Activated CD4-positive, alpha-beta T cell treated with anti-CD3 and anti-CD28 coated beads, Interleukin-2, amount 50 U/mL, for 4 hours (primary cell): ENCODE results near the gene XYLT2.

ENCODE experiments used
- DNase-seq, 2 experiments: peaks; one replicate each; pipeline ENCODE4 v3.0.0-alpha.2; 2020

The XYLT2 gene

DNA sequence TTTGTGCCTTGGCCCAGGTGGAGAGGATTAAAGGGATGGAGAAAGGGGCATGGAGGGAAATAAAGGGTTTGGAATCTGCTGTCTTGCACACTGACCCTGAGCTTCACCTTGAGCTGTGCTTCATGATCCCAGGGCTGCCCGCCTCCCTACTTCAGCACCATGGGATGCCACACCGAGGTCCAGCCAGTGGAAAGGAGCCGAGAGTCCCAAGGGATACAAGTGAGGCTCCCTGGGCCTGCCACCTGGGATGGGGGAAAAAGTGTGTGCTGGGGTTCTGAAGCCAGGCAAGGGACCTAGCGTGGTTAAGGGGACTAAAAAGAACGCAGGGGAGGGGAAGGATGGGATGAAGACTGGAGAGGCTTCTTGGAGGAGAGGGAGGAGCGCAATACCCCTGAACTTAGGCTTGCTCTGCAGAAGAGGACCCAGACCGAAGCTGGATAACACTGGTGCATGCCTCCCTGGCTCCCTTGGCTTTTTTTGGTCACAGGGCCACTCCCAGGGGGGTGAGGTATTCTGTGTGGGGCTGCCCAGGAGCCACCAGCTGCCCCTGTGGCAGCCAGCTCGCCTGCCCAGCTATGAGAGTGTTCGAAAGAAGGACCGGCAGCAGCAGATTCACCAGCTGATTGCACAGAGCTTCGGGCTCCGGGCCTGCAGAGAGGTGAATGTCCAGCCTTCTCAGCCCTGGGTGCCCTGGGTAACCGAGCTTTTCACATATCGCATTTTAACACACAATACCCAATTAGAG lies 19.9 kb downstream of the XYLT2 start:
- no peak for DNase-seq

DNA sequence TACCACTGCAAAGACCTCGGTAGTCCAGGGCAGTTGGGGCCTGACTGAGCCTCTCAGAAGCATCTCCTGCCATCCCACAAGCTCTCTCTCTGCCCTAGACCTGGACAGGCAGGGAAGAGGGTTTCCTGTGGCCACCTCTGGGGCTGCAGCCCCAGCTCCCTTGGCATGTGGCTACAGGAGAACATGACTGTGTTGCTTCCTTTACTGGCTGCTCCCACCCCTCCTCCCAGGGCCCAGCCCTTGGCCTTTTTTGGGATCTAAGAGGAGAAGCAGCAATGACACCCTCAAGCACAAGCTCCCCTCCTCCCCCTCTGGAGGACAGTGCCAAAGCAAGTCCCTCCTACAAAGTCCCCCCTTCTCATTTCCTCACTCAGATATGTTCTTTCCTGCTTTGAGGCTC lies 21.5 kb downstream of the XYLT2 start:
- no peak for DNase-seq

DNA sequence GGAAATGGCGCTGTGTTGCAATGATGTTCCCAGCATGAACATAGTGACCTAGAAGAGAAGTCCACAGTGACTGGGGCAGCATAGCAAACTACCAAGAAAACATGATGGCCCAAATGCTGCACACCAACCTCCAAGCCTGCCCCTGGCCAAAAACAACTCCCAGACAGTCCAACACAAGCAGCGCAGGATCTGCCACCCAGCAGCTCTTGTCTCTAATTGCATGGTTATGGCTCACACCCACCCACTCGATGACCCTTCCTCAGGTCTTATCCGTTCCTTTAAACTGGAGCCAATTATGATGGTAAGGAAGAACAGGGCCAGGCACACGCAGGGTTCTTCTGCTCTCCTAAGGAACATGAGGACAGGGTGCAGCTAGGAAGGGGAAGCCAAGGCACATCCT lies 24.1 kb downstream of the XYLT2 start:
- no peak for DNase-seq

DNA sequence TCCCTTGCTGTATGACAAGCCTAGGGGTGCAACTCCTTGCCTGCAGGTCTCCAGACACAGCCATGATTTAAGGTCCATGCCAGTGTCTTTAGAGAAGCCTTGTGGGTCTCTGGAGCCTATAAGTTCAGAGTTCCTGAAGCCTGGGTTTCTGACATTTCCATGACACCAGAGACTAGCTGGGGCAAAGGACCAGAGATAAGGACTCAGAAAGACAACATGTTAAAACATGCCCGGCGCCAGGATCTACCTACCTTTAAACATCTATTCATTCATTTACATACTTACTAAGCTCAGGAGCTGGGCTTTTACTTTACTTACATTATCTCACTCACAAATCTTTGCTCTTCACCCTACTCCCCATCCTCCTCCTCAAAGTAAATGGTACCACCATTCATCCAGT lies 25.6 kb downstream of the XYLT2 start:
- DNase-seq = no peak

DNA sequence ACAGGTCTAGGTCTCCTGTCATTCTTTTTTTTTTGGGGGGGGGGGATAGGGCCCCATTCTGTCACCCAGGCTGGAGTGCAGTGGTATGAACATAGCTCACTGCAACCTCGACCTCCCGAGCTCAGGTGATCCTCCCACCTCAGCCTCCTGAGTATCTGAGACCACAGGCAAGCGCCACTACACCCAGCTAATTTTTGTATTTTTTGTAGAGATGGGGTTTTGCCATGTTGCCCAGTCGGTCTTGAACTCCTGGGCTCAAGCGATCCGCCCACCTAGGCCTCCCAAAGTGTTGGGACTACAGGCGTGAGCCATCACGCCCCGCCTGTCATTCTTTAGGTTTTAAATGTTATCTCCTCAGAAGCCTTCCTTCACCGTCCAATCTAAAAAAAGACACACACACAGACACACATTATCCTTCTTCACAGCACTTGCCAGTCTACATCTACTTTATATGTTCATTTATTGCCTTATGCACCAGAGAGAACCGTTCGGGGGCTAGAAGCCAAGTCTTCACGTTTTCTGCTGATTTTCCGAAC lies 26.4 kb downstream of the XYLT2 start:
- DNase-seq = no peak

DNA sequence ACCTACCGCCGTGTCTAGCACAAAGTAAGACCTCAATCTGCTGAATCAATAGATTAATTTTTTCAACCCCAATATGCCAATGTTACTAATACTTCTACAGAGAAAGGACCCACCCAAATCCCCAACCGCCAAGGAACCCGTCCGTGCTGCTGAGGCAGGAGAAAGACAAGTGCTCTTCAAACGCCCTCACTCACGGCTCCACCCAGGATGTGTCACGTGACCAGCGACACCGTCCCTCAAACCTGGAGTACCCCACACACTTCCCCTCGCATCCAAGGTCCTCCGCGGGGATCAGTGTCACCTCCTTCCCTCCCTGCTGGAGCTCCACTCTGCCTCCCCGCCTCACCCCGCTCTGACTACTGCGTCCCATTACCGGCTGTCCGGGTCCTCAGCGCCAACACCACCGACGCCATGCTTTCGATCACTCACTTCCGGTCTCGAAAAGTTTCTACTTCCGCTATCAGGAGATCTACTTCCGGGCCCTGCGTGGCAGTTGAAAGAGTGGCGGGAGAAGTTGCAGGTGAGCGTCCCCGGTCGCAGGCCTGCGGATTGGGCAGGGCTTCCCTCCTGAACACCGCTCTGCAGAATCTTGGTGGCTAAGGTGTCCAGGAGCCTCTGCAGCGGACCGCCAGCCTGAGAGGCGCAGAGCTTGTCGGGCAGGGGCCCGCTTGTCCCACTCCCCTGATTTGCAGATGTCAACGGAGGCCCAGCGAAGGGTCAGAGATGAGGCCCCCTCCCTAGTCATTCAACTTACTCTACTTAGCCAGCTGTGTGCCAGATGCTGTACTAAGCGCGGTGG lies 27.0 kb downstream of the XYLT2 start, which contains the start of the genes EME1 and MRPL27:
EME1 (plus strand) TSS at position 472 of the 799 bp plus-strand sequence. CDS start 1,980 bp downstream, outside the sequence.
MRPL27 (minus strand) TSS at position 427 of the 799 bp plus-strand sequence; CDS start at position 413, 14 bp downstream.
- peak; percentile 81 for DNase-seq

DNA sequence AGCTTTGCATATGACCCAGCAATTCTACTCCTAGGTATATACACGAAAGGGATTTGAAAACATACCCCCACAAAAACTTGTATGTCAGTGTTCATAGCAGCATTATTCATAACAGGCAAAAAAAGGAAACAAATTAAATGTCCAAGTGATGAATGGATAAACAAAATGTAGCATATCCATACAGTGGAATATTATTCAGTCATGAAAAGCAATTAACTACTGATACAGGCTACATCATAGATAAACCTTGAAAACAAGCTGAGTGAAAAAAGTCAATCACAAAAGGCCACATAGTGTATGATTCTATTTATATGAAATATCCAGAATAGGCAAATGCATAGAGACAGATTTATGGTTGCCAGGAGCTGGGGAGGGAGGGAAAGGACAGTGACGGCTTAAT lies 27.8 kb downstream of the XYLT2 start:
- no peak for DNase-seq

DNA sequence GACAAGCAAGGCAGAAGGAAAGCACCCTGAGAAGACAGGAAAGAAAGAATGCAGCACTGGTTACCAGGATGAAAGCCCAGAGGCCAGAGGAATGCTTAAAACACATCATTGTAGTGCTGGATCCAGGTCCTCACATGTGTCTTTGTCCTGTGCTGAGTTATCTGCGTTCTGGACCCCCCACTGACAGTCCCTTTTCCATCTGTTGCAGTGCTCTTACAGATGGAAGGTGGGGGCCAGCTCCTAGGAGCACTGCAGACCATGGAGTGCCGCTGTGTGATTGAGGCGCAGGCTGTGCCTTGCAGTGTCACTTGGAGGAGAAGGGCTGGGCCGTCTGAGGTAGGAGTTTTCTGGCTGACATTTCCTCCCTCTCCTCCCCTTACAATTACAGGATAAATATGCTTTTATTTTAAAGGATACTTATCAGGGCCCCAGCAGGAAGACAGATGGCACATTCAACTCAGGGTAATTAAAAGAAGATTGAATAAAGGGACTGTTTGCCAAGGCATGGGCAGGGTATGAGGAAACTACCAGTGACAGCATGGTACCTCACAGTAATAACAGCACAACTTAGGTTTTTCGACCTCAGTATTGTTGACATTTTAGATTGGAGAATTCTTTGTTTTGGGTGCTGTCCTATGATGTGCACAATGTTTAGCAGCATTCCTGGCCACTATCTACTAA lies 30.1 kb downstream of the XYLT2 start:
- no peak for DNase-seq

DNA sequence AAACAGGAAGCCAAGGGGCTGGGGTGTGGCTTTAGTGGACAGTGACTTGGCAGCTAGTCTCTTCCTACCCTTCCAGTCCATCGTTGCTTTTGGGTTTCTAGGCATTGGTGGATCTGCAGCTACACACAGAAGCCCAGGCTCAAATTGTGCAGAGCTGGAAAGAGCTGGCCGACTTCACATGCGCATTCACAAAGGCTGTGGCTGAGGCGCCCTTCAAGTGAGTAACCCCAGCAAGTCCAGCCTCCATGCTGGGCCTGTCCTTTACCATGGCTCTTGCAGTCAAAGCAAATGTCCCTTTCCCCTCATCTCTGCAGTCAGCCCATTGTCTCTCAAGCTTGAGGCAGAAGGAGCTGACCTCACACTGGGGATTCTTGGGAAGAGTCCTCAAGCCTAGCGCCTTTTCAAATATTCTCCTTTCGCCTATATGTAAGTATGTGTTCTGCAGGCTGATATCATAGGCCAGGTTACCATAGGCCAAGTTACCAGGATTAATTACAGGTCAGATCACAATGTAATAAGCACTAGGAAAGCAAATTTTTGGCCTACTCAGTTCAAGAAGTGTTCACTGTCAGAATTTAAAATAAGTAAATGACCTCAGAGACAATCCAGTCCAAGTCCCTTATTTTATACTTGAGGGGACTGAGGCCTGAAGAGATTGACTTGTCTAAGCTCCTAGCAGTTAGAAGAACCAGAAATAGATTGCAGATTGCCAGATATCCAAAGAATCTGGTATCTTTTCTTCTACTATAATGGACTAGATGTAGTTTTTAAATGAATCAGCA lies 33.6 kb downstream of the XYLT2 start:
- no peak for DNase-seq

DNA sequence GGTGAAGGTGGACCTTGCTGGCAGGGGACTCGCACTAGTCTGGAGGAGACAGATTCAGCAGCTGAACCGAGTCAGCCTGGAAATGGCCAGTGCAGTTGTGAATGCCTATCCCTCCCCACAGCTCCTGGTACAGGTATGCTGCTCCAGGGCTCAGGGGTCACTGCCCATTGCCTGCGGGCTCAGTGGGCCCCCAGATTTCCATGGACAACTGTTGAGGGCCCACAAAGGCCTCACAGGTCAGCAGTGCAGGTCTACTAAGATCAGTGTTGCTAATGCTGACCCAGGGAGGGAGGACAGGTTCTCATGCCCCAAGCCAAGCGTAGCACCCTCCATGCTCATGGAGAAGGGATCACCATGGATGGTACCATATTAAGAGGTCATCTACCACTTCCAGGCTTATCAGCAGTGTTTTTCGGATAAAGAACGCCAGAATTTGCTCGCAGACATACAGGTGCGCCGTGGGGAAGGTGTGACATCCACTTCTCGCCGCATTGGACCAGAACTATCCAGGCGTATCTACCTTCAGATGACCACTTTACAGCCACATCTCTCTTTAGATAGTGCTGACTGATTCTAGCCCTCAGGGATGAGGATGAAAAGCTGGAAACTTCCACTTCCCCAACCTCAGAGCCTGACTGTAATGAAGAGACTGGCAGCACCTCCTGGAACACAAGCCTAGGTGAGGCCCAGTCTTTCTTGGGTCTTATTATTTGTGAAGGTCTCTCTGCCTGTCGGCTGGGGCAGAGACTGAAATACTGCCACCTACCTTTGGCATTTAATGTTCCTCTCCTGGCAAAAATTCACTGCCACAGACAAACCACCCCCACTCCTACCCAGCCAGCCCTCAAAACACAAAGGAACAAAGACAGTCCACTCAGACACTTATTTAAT lies 34.7 kb downstream of the XYLT2 start:
- DNase-seq = no peak

DNA sequence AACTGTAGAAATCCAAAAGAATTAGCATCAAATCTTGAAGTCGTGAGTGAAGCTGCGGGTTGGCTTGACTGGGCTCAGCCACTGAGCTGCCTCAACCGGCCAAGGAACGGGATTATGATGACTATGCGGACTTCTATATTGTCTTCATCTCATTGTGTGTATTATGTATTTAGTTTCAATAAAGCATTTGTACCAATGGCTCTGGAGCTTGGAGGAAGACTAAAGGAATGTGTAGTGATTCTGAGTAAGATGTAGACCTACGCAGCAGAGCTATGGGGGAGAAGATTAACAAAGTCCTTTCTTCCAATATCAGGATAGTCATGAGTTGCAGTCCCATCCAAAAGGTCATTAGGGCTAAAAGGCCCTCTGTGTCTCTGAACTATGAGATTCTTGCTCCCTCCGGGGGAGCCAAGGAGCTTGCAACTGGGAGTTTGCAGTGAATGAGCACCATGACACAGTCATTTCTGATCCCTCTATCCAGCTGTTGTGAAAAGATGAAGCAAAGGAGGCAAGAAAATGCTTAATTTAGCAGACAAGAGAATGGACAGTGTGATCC lies 35.4 kb downstream of the XYLT2 start:
- DNase-seq = no peak

DNA sequence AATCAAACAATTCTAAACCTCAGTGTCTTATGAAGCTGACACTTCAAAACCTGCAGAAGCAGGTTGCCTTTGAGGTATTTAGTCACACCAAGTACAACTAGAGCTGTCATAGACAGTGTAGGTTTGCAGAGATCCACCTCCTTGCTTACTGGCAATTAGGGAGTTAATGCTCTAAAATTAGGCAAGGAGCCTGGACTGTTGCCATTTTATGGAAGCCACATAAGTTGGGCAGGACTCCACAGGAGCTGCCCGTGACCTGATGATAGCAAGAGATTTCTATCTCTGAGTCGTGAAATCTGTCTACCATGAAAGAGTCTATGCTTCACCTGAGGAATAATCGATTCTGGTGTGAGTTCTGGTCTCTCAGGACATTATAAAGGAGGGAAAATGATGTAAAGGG lies 36.0 kb downstream of the XYLT2 start:
- no peak for DNase-seq

DNA sequence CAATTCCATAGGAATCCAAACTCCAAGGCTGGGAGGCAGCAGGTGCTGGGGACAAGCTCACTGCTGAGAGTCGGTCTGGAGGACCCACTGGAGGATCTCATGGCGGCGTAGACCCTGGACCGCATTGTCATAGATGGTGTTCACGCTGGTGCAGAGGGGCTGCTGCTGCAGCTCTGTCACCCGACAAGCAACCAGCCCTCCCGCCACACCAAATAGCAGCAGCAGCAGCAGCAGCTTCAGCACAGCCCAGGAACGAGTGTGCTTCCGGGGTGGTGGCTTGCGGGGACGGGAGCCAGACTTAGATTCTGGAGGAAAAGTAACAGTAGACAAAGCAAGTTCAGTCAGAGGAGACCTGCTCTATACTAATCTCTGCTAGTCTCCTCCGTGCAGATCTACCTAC lies 37.0 kb downstream of the XYLT2 start:
- no peak for DNase-seq

DNA sequence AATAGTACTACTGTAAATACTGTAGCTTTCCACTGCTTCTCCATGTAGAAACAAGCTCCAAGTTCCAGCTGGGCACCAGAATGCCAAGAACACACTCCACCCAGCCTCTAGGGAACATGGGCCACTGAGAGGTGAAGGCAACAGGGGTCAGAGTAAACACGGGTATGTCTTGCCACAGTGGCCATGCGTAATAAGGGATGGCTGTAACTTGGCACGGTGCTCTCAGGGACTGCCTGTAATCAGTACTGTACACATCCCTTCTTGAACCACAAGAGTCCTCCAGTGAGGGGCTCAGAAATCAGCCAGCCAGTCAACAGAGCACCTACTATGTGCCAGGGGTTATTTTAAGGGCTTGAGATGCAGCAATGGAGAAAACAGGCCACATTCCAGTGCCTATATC lies 40.6 kb downstream of the XYLT2 start:
- no peak for DNase-seq

DNA sequence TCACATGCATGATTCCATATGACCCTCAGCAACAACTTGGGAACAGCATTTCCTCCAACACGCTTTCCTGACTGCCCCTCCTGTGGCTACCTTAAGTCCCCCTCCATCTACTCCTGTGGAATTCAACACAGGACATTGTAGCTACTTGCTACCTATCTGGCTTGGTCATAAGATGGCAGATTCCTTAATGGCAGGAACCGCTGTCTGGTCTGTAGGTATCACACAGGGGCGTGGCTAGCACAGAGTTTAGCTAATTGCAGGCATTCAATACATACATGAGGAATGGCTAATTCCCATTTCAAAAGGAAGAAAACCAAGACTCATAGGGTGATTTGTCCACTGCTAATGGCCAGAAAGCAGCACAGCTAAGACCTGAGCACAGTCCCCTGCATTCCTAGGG lies 42.8 kb downstream of the XYLT2 start:
- DNase-seq = no peak

DNA sequence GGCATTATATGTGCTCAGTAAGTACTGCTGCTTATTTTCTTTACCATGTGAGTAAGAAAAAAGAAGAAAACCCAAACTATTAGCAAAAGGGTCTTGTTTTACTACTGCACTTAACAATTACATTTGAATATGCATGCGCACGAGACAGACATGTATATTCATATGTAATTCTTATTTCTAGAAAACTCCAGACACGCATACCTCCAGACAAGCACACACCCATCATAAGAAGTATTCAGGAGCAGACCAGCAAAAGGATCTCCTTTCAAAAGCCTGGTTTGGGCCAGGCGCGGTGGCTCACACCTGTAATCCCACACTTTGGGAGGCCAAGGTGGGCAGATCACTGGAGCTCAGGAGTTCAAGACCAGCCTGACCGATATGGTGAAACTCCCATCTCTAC lies 43.6 kb downstream of the XYLT2 start:
- no peak for DNase-seq

DNA sequence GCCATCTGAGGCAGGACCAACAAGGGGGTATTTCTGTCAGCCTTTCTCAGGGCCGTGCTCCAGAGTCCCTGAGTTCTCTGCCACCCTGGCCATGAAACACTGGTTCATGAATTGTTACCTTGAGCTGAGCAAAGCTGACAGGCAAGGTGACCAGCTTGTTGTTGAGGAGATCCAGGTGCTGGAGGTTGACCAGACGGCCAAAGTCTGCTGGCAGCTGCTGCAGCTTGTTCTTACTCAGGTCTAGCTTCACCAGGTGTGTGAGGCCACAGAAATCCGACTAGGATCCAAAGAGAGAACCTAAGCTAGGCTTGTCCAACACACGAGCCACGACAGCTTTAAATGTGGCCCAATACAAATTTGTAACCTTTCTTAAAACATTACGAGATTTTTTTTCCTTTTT lies 46.7 kb downstream of the XYLT2 start:
- DNase-seq = no peak

DNA sequence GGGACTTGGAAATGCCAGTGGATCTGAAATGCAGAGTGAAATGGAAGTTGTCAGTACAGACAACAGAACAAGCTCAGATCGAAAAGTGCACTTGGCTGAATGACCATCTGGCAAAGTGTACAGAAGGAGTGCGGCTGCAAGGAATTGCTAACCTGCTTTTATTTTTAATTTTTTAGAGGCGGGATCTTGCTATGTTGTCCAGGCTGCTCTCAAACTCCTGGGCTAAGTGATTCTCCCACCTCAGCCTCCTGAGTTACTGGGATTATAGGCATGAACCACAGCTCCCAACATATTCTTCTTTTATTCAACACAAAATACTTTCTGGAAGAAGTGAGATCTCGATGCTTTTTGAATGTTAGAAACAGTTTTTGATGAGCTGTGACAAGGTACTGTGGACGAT lies 47.8 kb downstream of the XYLT2 start:
- no peak for DNase-seq

DNA sequence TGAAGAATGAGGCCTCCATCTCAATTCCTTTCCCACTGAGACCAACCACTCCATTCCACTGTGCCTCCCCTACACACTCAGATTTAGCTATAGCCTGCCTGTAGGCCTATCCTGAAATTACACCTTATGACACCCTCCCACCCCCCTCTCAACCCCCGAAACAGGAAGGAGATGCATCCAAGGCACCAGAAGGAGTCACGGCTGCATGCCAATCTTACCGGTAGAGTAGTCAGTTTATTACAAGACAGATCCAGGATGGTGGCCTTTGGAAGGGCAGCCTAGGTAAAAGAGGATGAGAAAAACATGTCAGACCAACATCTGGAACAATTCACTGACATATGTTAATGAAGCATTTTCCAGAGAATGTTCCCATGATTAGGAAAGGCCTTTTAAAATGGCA lies 48.8 kb downstream of the XYLT2 start:
- DNase-seq = no peak

DNA sequence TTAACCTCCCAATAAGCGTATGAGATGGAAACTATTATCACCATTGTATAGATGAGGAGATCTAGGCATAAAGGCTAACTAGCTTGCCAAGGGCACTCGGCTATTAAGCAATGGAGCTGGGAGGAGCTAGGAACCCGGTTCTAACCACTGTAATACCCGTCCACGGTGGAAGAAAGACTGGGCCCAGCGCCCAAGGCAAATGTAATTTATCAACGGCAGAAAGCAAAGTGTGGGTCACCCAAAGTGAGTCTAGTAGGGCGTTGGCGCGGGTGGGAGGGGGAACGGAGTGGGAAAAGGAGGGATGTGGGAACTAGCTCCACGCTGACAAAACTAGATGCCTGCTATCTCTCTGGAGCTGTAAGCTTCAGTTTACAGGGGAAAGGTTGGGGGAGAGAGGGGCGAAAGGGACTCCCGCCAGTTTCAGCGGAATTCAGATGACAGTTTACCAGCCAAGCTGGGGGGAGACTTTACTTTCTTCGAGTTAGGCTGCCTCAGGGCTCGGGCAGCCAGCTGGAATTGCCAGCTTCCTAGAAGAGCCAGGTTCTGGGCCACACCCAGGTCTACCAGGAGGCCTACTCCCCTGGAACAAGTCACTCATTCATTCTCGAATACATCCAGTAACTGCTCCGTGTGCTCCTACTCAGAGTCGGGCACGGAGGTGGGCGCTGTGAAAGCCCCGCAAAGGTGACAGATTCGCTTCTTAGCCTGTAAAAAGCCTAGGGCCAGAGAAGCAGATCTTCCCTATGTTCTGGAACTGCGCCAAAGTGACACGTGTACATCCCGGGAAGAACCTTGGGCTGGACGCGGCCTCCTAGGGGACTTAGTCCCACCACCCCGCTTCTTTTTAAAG lies 50.6 kb downstream of the XYLT2 start:
- DNase-seq = no peak
